ENCODE measurements around the gene METAP2. TPM values are rescaled to one million over a fixed set of nuclear protein-coding genes. Genes with fewer than 3 reads are reported as not detected.
"Not testable (repeated sequence)": the region's sequence is repeated elsewhere in the genome, so short reads cannot be mapped to it uniquely, and the experiment has no call there.

METAP2 gene
- total RNA-seq, 2 donors from 2014 or later = 38.2 to 55.0 TPM

GRCh38 chr12:95462551-95462950 lies 11.4 kb upstream of the METAP2 start:
- intact Hi-C loops (cut with DNase I) = no loop called here
- 93% methylated on average over 2 of the region's 2 CpGs for WGBS, 2 donors
- H3K36me3 ChIP-seq (replicated peaks in 1 of 2; ENCODE audit: insufficient read depth in 1 of 2, low read depth in 2 of 2) = no peaks in the 10 kb centered on the region
- DNase-seq (no peak), ATAC-seq (no peak)
- no peaks in the 10 kb centered on the region for H3K27me3 ChIP-seq
- TF ChIP-seq CTCF (IDR thresholded peaks at IDR 0.05) (no peak), POLR2A (IDR thresholded peaks at IDR 0.05) (no peak)
- no peak overlapping the region for H3K4me3 ChIP-seq
- no peak overlapping the region for H3K27ac ChIP-seq
- no peaks in the 10 kb centered on the region for H3K4me1 ChIP-seq
- H3K9me3 ChIP-seq = peaks cover 0 to 4% (median 0%) of the 10 kb centered on the region in 3 donors

- H3K36me3 ChIP-seq (replicated peaks in 1 of 2; ENCODE audit: insufficient read depth in 1 of 2, low read depth in 2 of 2) = no peaks in the 10 kb centered on the region
- no peaks in the 10 kb centered on the region for H3K27me3 ChIP-seq
- WGBS, 2 donors = 83 to 92% methylated on average over 4 of the region's 4 CpGs
- intact Hi-C loops (cut with DNase I) = no loop called here
- no peaks in the 10 kb centered on the region for H3K4me1 ChIP-seq
- no peak overlapping the region for H3K27ac ChIP-seq
- no peak for TF ChIP-seq POLR2A (IDR thresholded peaks at IDR 0.05)
- TF ChIP-seq CTCF (IDR thresholded peaks at IDR 0.05) = no peak
- H3K4me3 ChIP-seq = no peak overlapping the region
- H3K9me3 ChIP-seq = no peaks in the 10 kb centered on the region
- DNase-seq (no peak), ATAC-seq (no peak)
These were observed 10.9 kb upstream of the METAP2 start for GRCh38 chr12:95463050-95463449.

GRCh38 chr12:95463776-95464175 lies 10.2 kb upstream of the METAP2 start:
- WGBS, 2 donors = 54 to 57% methylated on average over 4 of the region's 4 CpGs

GRCh38 chr12:95465275-95465674 lies 8.7 kb upstream of the METAP2 start:
- Histone ChIP-seq H3K36me3 (replicated peaks in 1 of 2; ENCODE audit: insufficient read depth in 1 of 2, low read depth in 2 of 2) (no peaks in the 10 kb centered on the region), H3K9me3 (no peaks in the 10 kb centered on the region), H3K27me3 (no peaks in the 10 kb centered on the region), H3K4me1 (no peaks in the 10 kb centered on the region), H3K27ac (no peak overlapping the region), H3K4me3 (no peak overlapping the region)
- 14% methylated on average over 2 of the region's 2 CpGs for WGBS, 2 donors
- DNase-seq = no peak
- no peak for ATAC-seq
- intact Hi-C loops (cut with DNase I) = no loop called here
- no peak for TF ChIP-seq CTCF (IDR thresholded peaks at IDR 0.05)
- TF ChIP-seq POLR2A (IDR thresholded peaks at IDR 0.05) = no peak

More at GRCh38 chr12:95463776-95464175, 10.2 kb upstream of the METAP2 start:
- H3K4me3 ChIP-seq; H3K9me3 ChIP-seq; DNase-seq; ATAC-seq; H3K36me3 ChIP-seq (replicated peaks in 1 of 2; ENCODE audit: insufficient read depth in 1 of 2, low read depth in 2 of 2); H3K27me3 ChIP-seq; intact Hi-C loops (cut with DNase I); H3K27ac ChIP-seq; H3K4me1 ChIP-seq: not testable (repeated sequence)

GRCh38 chr12:95470300-95470699 lies 3.7 kb upstream of the METAP2 start:
- intact Hi-C loops (cut with DNase I) = no loop called here
- peaks cover 13% of the 10 kb centered on the region for H3K4me1 ChIP-seq
- H3K36me3 ChIP-seq (replicated peaks in 1 of 2; ENCODE audit: insufficient read depth in 1 of 2, low read depth in 2 of 2) = no peaks in the 10 kb centered on the region
- H3K27ac ChIP-seq = no peak overlapping the region
- ATAC-seq = no peak
- TF ChIP-seq POLR2A (IDR thresholded peaks at IDR 0.05) = no peak
- TF ChIP-seq CTCF (IDR thresholded peaks at IDR 0.05) = no peak
- DNase-seq = no peak
- no peaks in the 10 kb centered on the region for H3K9me3 ChIP-seq
- WGBS, 2 donors = 24 to 26% methylated on average over 1 of the region's 1 CpG
- no peak overlapping the region for H3K4me3 ChIP-seq
- H3K27me3 ChIP-seq = no peaks in the 10 kb centered on the region
